Upper lobe of left lung (tissue), 6 donors: ENCODE data around the gene GLUD1. TPM values are rescaled to one million over a fixed set of nuclear protein-coding genes. Genes with fewer than 3 reads are reported as not detected.
"Not testable (repeated sequence)": the region's sequence is repeated elsewhere in the genome, so short reads cannot be mapped to it uniquely, and the experiment has no call there.

Experiments
- ATAC-seq, 2 donors: fragments of 200-7000 bp; cut with Tn5 transposase; one replicate each; pipeline ENCODE4 v1.9.1; 2022; ENCODE audit warnings: mild to moderate bottlenecking in 2 of 2, moderate library complexity in 2 of 2; ENCODE audit not compliant: low FRiP score in 2 of 2
- DNase-seq, 2 donors: peaks; one replicate each; pipeline ENCODE4 v3.0.0-alpha.2; 2019 to 2020
- H3K27ac ChIP-seq, 4 donors: fragments of 200-600 bp; sonication (generic); one replicate each; pipeline ENCODE4 v1.5.1; 2016 to 2019
- H3K27me3 ChIP-seq, 4 donors: fragments of 200-600 bp; sonication (generic); one replicate each; pipeline ENCODE4 v1.5.1; 2017 to 2019
- H3K36me3 ChIP-seq, 4 donors: fragments of 200-600 bp; sonication (generic); one replicate each; pipeline ENCODE4 v1.5.1; 2016 to 2019
- H3K4me1 ChIP-seq, 4 donors: fragments of 200-600 bp; sonication (generic); one replicate each; pipeline ENCODE4 v1.5.1; 2018 to 2019
- H3K4me3 ChIP-seq, 4 donors: fragments of 200-600 bp; sonication (generic); one replicate each; pipeline ENCODE4 v1.5.1; 2017 to 2019; ENCODE audit warnings: mild to moderate bottlenecking in 2 of 4, moderate library complexity in 1 of 4
- H3K9me3 ChIP-seq, 4 donors: fragments of 200-600 bp; sonication (generic); one replicate each; pipeline ENCODE4 v1.5.1; 2018 to 2019
- CTCF ChIP-seq, 6 experiments: fragments of 450-650 bp in 4 of 6; fragments of 200-600 bp in 2 of 6; sonication (generic) in 2 of 6; IDR thresholded peaks; one replicate each; pipeline ENCODE4 v1.5.1; 2016 to 2019; ENCODE audit warnings: antibody characterized with exemption in 6 of 6
- EP300 ChIP-seq, 4 donors: sonication (generic); formaldehyde crosslinking; IDR thresholded peaks; one replicate each; pipeline ENCODE4 v1.5.1; 2017; ENCODE audit warnings: antibody characterized with exemption in 4 of 4, control low read depth in 2 of 4
- POLR2A ChIP-seq, 4 donors: fragments of 450-650 bp; IDR thresholded peaks; one replicate each; pipeline ENCODE4 v1.5.1; 2016 to 2017; ENCODE audit warnings: antibody characterized with exemption in 4 of 4, mild to moderate bottlenecking in 2 of 4
- POLR2AphosphoS5 ChIP-seq, 2 donors: sonication (generic); formaldehyde crosslinking; IDR thresholded peaks; one replicate each; pipeline ENCODE4 v1.5.1; 2017; ENCODE audit warnings: antibody characterized with exemption in 2 of 2
- WGBS, 2 donors: methylation state at CpG; one replicate each; pipeline ENCODE4 v1.1.5; 2017 to 2018; 5-methylcytosine and 5-hydroxymethylcytosine counted together
- small RNA-seq, 4 donors: library from RNA; depleted of rRNA; stranded (forward); fragments of <200 nt; gene quantifications; one replicate each; pipeline ENCODE3, GENCODE V24; 2016
- total RNA-seq, 6 donors: library from RNA; depleted of rRNA in 4 of 6; stranded (reverse); fragments of >200 nt in 4 of 6; gene quantifications; one replicate each; pipeline versions ENCODE4 v1.1.0 to v1.2.1, GENCODE V29; 2016 to 2021
- donor health status: DM: no; HTN: no; CAD: no; lungs with moderate emphysema.
- donor health status: DM: no; HTN: yes; CAD: no; lungs with severe emphysema.

GLUD1 gene
- total RNA-seq, 6 donors from 2014 or later = 66.0 to 144 (median 116) TPM

GRCh38 chr10:87009134-87009696 lies 85.4 kb downstream of the GLUD1 start:
- 95 to 96% methylated on average over 11 to 17 of the region's 18 CpGs for WGBS, 2 donors
- not testable (repeated sequence) for H3K36me3 ChIP-seq, H3K4me1 ChIP-seq, H3K9me3 ChIP-seq, H3K27me3 ChIP-seq, H3K27ac ChIP-seq, H3K4me3 ChIP-seq, ATAC-seq
- DNase-seq = peak in 1 of 2 donors; percentile 43

- DNase-seq, H3K36me3 ChIP-seq, H3K27me3 ChIP-seq, H3K27ac ChIP-seq, H3K9me3 ChIP-seq, H3K4me1 ChIP-seq, ATAC-seq, H3K4me3 ChIP-seq: not testable (repeated sequence)
- 85 to 93% methylated on average over 7 of the region's 7 CpGs for WGBS, 2 donors
These were observed 86.3 kb downstream of the GLUD1 start for GRCh38 chr10:87008303-87008702.

GRCh38 chr10:87007674-87008073 lies 87.0 kb downstream of the GLUD1 start:
- not testable (repeated sequence) for H3K4me1 ChIP-seq, ATAC-seq, DNase-seq, H3K9me3 ChIP-seq, H3K4me3 ChIP-seq, H3K27ac ChIP-seq, H3K36me3 ChIP-seq, H3K27me3 ChIP-seq
- WGBS, 2 donors = 76 to 79% methylated on average over 5 to 6 of the region's 6 CpGs

GRCh38 chr10:87007124-87007523 lies 87.5 kb downstream of the GLUD1 start:
- ATAC-seq, H3K4me1 ChIP-seq, DNase-seq, H3K27ac ChIP-seq, H3K4me3 ChIP-seq, H3K27me3 ChIP-seq, H3K9me3 ChIP-seq, H3K36me3 ChIP-seq: not testable (repeated sequence)
- 58% methylated on average over 1 of the region's 1 CpG; no CpG with 5 or more reads in 1 of the 2 donors for WGBS, 2 donors

GRCh38 chr10:87000491-87000890 lies 94.2 kb downstream of the GLUD1 start:
- WGBS, 2 donors = 78 to 79% methylated on average over 3 of the region's 3 CpGs
- Histone ChIP-seq H3K4me3 (no peak overlapping the region), H3K27me3 (no peaks in the 10 kb centered on the region), H3K36me3 (peaks cover 0 to 23% (median 0%) of the 10 kb centered on the region in 4 donors), H3K9me3 (no peaks in the 10 kb centered on the region), H3K27ac (peak overlapping the region in 1 of 4 donors; percentile 33), H3K4me1 (no peaks in the 10 kb centered on the region)
- TF ChIP-seq POLR2AphosphoS5 (IDR thresholded peaks at IDR 0.05) (no peak), EP300 (IDR thresholded peaks at IDR 0.05) (no peak), CTCF (IDR thresholded peaks at IDR 0.05) (no peak), POLR2A (IDR thresholded peaks at IDR 0.05) (no peak)
- no peak for DNase-seq
- no peak for ATAC-seq

Small RNA genes within 50 kb of the gene (small RNA-seq; reads per million reads assigned to genes)
- gene AL136982.5 (0 reads per million in 4 donors), gene FAM25A (0 reads per million in 4 donors), gene RNU6-529P (0 reads per million in 4 donors)

Other genes with a start within 250 kb of the GLUD1 start
- 10 to 100 TPM; 18.8 to 76.8 (median 31.3) TPM for gene MMRN2, start 137.2 kb downstream of the GLUD1 start, total RNA-seq
- 10 to 100 TPM in 1 of 6 donors, 1 to 10 TPM in 4, not detected in 1; 2.9 to 24.7 (median 6.4) TPM for gene SNCG, start 136.2 kb downstream of the GLUD1 start, total RNA-seq
- 100 to 1,000 TPM in 5 of 6 donors, 10 to 100 TPM in 1; 51.3 to 202 (median 164) TPM for gene ADIRF, start 126.4 kb downstream of the GLUD1 start, total RNA-seq
- gene FAM25A, start 74.5 kb downstream of the GLUD1 start, total RNA-seq = not detected
- gene SHLD2, start 363 bp upstream of the GLUD1 start, total RNA-seq = 10 to 100 TPM; 19.8 to 38.7 (median 26.4) TPM
- 1 to 10 TPM in 5 of 6 donors, under 1 TPM in 1; 0.79 to 5.2 (median 2.8) TPM for gene NUTM2A, start 130.6 kb upstream of the GLUD1 start, total RNA-seq